ENCODE measurements around the gene ELK4.

The ELK4 gene

DNA sequence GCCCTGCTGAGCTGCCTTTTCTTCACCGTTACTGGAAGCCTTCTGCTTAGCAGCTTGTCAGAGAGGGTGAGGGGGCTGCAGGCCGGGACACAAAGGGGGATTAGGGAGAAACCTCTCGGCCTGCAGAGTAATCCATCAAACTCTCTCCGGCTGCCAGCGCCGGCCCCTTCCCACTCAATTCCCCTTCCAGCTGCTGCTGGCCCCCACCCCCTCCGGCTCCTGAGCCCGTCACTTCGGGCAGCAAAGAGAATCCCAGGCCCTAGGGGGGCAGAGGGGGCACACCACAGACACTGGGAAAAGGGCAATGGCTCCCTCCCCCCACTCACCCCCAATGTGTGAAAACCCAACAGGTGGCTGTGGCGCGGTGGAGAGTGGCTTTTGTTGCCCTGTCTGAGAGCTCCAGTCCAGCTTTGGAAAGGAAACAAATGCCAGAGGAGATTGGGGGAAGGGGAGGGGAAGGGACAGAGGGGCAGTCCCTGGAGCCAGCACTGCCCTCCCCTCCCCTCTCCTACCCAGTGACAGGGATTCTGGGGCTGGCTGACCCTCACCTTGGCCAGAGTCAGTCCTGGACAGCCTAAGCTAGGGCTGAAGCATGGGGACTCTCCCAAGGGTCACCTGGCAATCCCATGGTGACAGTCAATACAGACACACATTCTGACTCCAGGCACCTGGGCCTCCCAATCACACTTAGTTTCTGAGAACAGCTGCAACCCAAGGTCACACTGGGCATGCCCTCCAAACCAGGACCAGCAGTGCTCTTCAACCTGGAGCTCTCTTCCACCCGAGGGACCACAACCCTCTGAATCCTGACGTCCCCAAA lies 39.0 kb upstream of the ELK4 start:
- Histone ChIP-seq H3K9ac (ENCODE audit: low read length) (peak overlapping the region; percentile 51), H3K4me3 (ENCODE audit: low read length) (peak overlapping the region; percentile 42), H3K9me3 (ENCODE audit: control insufficient read depth, low read depth, low read length) (no peaks in the 10 kb centered on the region), H3K4me1 (ENCODE audit: control insufficient read depth, low read depth, low read length) (peaks cover 51% of the 10 kb centered on the region), H3K36me3 (ENCODE audit: control insufficient read depth, low read depth, low read length) (no peaks in the 10 kb centered on the region), H3K27me3 (ENCODE audit: control insufficient read depth, insufficient read depth, low read length) (no peaks in the 10 kb centered on the region), H3K27ac (ENCODE audit: low read length) (peak overlapping the region; percentile 77)

DNA sequence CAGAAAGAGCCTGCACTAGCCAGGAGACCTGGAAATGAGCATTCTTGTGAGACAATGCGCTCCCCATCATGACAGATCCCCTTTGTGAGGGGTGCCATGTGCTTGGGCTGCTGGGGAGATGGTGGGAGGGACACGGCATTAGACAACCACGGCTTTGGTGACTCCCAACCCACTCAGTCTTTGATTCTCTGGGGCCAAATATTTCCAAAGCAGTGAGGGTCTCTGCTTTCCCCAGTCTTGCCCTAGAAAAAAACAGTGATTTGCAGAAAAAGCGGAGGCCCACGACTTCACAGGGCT lies 38.3 kb upstream of the ELK4 start:
- peak overlapping the region; percentile 51 for H3K9ac ChIP-seq (ENCODE audit: low read length)
- H3K27me3 ChIP-seq (ENCODE audit: control insufficient read depth, insufficient read depth, low read length), result no peaks in the 10 kb centered on the region
- no peaks in the 10 kb centered on the region for H3K9me3 ChIP-seq (ENCODE audit: control insufficient read depth, low read depth, low read length)
- H3K4me3 ChIP-seq (ENCODE audit: low read length), result peak overlapping the region; percentile 42
- peak overlapping the region; percentile 30 for H3K27ac ChIP-seq (ENCODE audit: low read length)
- H3K36me3 ChIP-seq (ENCODE audit: control insufficient read depth, low read depth, low read length), result no peaks in the 10 kb centered on the region
- peaks cover 55% of the 10 kb centered on the region for H3K4me1 ChIP-seq (ENCODE audit: control insufficient read depth, low read depth, low read length)

GRCh38 chr1:205669341-205670149 lies 37.7 kb upstream of the ELK4 start:
- H3K36me3 ChIP-seq (ENCODE audit: control insufficient read depth, low read depth, low read length), result no peaks in the 10 kb centered on the region
- H3K4me3 ChIP-seq (ENCODE audit: low read length), result peak overlapping the region; percentile 42
- H3K27ac ChIP-seq (ENCODE audit: low read length), result peak overlapping the region; percentile 30
- H3K9ac ChIP-seq (ENCODE audit: low read length), result peak overlapping the region; percentile 51
- H3K4me1 ChIP-seq (ENCODE audit: control insufficient read depth, low read depth, low read length), result peaks cover 56% of the 10 kb centered on the region
- no peaks in the 10 kb centered on the region for H3K27me3 ChIP-seq (ENCODE audit: control insufficient read depth, insufficient read depth, low read length)
- no peaks in the 10 kb centered on the region for H3K9me3 ChIP-seq (ENCODE audit: control insufficient read depth, low read depth, low read length)

GRCh38 chr1:205668951-205669340 lies 37.1 kb upstream of the ELK4 start:
- H3K4me3 ChIP-seq (ENCODE audit: low read length), result no peak overlapping the region
- H3K36me3 ChIP-seq (ENCODE audit: control insufficient read depth, low read depth, low read length), result peaks cover 3% of the 10 kb centered on the region
- H3K27ac ChIP-seq (ENCODE audit: low read length), result no peak overlapping the region
- no peaks in the 10 kb centered on the region for H3K9me3 ChIP-seq (ENCODE audit: control insufficient read depth, low read depth, low read length)
- H3K4me1 ChIP-seq (ENCODE audit: control insufficient read depth, low read depth, low read length), result peaks cover 56% of the 10 kb centered on the region
- H3K27me3 ChIP-seq (ENCODE audit: control insufficient read depth, insufficient read depth, low read length), result no peaks in the 10 kb centered on the region
- H3K9ac ChIP-seq (ENCODE audit: low read length), result no peak overlapping the region

DNA sequence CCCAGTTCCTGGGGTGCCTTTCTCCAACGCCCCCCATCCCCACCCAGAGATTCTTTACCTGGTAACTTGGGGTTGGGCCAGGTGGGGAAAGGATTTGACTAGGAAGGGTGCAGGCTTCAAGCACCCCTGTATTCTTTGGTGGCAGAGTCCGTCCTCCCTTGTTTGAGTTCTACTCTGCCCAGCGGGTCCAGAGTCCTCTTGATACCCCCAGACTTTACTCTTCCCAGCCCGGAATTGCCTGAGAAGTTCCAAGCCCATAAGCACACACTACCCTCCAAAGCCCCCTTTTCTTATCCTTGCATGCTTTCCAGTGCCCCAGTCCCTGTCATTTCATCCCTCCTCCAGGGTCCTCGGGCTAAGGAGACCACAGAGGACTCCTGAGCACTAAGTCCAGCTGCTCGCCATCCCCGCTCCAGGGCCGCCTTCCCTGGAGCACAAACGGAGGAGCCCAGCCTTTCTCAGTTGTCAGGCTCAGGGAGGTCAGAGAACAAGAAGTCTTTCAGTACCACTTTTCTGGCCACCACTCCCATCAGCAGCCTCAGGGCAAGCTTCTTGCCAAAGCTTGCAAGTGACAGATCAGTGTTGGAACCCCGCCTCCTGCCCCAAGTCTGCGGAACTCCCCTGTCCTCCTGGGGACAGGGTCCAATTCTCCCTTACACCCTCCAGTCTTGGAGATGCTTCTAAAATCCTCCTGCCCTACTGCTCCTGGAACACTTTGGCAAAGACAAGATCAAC lies 36.3 kb upstream of the ELK4 start:
- Histone ChIP-seq H3K27ac (ENCODE audit: low read length) (no peak overlapping the region), H3K9ac (ENCODE audit: low read length) (no peak overlapping the region), H3K36me3 (ENCODE audit: control insufficient read depth, low read depth, low read length) (peaks cover 8% of the 10 kb centered on the region), H3K9me3 (ENCODE audit: control insufficient read depth, low read depth, low read length) (no peaks in the 10 kb centered on the region), H3K4me1 (ENCODE audit: control insufficient read depth, low read depth, low read length) (peaks cover 56% of the 10 kb centered on the region), H3K27me3 (ENCODE audit: control insufficient read depth, insufficient read depth, low read length) (no peaks in the 10 kb centered on the region), H3K4me3 (ENCODE audit: low read length) (no peak overlapping the region)

- Histone ChIP-seq H3K9ac (ENCODE audit: low read length) (no peak overlapping the region), H3K4me1 (ENCODE audit: control insufficient read depth, low read depth, low read length) (peaks cover 47% of the 10 kb centered on the region), H3K27me3 (ENCODE audit: control insufficient read depth, insufficient read depth, low read length) (no peaks in the 10 kb centered on the region), H3K36me3 (ENCODE audit: control insufficient read depth, low read depth, low read length) (peaks cover 8% of the 10 kb centered on the region), H3K9me3 (ENCODE audit: control insufficient read depth, low read depth, low read length) (no peaks in the 10 kb centered on the region), H3K27ac (ENCODE audit: low read length) (no peak overlapping the region), H3K4me3 (ENCODE audit: low read length) (no peak overlapping the region)
These were observed 34.8 kb upstream of the ELK4 start for GRCh38 chr1:205666372-205667166.

GRCh38 chr1:205665201-205666045 lies 33.6 kb upstream of the ELK4 start:
- Histone ChIP-seq H3K27me3 (ENCODE audit: control insufficient read depth, insufficient read depth, low read length) (no peaks in the 10 kb centered on the region), H3K9ac (ENCODE audit: low read length) (no peak overlapping the region), H3K4me1 (ENCODE audit: control insufficient read depth, low read depth, low read length) (peaks cover 41% of the 10 kb centered on the region), H3K27ac (ENCODE audit: low read length) (no peak overlapping the region), H3K36me3 (ENCODE audit: control insufficient read depth, low read depth, low read length) (peaks cover 8% of the 10 kb centered on the region), H3K4me3 (ENCODE audit: low read length) (no peak overlapping the region), H3K9me3 (ENCODE audit: control insufficient read depth, low read depth, low read length) (no peaks in the 10 kb centered on the region)

- Histone ChIP-seq H3K9me3 (ENCODE audit: control insufficient read depth, low read depth, low read length) (no peaks in the 10 kb centered on the region), H3K4me1 (ENCODE audit: control insufficient read depth, low read depth, low read length) (peaks cover 32% of the 10 kb centered on the region), H3K27ac (ENCODE audit: low read length) (no peak overlapping the region), H3K9ac (ENCODE audit: low read length) (no peak overlapping the region), H3K36me3 (ENCODE audit: control insufficient read depth, low read depth, low read length) (peaks cover 8% of the 10 kb centered on the region), H3K4me3 (ENCODE audit: low read length) (no peak overlapping the region), H3K27me3 (ENCODE audit: control insufficient read depth, insufficient read depth, low read length) (no peaks in the 10 kb centered on the region)
These were observed 32.7 kb upstream of the ELK4 start for GRCh38 chr1:205664399-205665017.

DNA sequence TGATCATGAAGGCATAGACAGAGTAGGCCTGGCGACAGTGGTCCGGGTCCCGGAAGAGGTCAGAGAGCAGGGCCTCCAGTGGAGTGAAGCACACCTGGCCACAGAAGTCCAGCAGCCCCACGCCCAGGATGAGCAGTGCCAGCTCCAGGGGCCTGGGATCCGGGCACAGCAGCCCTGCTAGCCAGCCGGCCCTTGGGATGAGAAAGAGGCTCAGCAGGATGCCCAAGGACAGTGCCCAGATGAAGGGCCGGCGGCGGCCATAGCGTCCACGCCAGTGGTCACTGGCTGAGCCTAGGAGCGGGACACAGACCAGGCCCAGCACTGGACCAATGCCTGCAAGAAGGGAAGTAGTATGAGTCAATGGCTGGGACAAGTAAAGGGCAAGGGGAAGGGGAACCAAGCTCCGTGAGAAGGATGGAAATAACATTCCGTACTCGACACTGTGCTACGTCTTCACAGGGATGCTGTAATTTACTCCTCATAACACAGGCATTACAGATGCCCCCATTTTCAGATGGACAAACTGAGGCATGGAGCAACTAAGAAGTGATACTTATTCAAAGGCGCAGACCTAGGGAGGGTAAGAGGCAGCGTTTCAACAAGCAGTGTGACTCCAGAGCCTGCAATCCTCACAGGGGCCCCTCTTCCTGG lies 31.6 kb upstream of the ELK4 start:
- Histone ChIP-seq H3K4me3 (ENCODE audit: low read length) (no peak overlapping the region), H3K36me3 (ENCODE audit: control insufficient read depth, low read depth, low read length) (peaks cover 8% of the 10 kb centered on the region), H3K9me3 (ENCODE audit: control insufficient read depth, low read depth, low read length) (no peaks in the 10 kb centered on the region), H3K9ac (ENCODE audit: low read length) (no peak overlapping the region), H3K4me1 (ENCODE audit: control insufficient read depth, low read depth, low read length) (peaks cover 21% of the 10 kb centered on the region), H3K27me3 (ENCODE audit: control insufficient read depth, insufficient read depth, low read length) (no peaks in the 10 kb centered on the region), H3K27ac (ENCODE audit: low read length) (no peak overlapping the region)

- H3K9ac ChIP-seq (ENCODE audit: low read length), result no peak overlapping the region
- H3K27me3 ChIP-seq (ENCODE audit: control insufficient read depth, insufficient read depth, low read length), result no peaks in the 10 kb centered on the region
- H3K4me3 ChIP-seq (ENCODE audit: low read length), result no peak overlapping the region
- H3K9me3 ChIP-seq (ENCODE audit: control insufficient read depth, low read depth, low read length), result no peaks in the 10 kb centered on the region
- no peak overlapping the region for H3K27ac ChIP-seq (ENCODE audit: low read length)
- H3K4me1 ChIP-seq (ENCODE audit: control insufficient read depth, low read depth, low read length), result peaks cover 18% of the 10 kb centered on the region
- H3K36me3 ChIP-seq (ENCODE audit: control insufficient read depth, low read depth, low read length), result peaks cover 8% of the 10 kb centered on the region
These were observed 31.0 kb upstream of the ELK4 start for GRCh38 chr1:205662791-205663190.

Data from iPS-18a (cell line).